ENCODE data around the gene LRRC75A.
"Not testable (repeated sequence)": the region's sequence is repeated elsewhere in the genome, so short reads cannot be mapped to it uniquely, and the experiment has no call there.

LRRC75A gene

GRCh38 chr17:16415031-16415924, 76.7 kb downstream of the LRRC75A start, which contains the start of gene TRPV2:
TRPV2 (plus strand) TSS chr17:16415571; CDS start chr17:16417669, 2,098 bp downstream.
- Histone ChIP-seq H3K27ac (ENCODE audit: low read depth, low read length, poor library complexity, severe bottlenecking) (peak within 1 kb of the TSS; percentile 89), H2AFZ (ENCODE audit: low read length) (no peak within 1 kb of the TSS), H3F3A (ENCODE audit: insufficient read depth, low read length) (no peaks in the 10 kb centered on the region), H3K9me3 (ENCODE audit: low read length) (no peaks in the 10 kb centered on the region), H4K20me1 (ENCODE audit: insufficient read depth, low read length) (no peaks in the 10 kb centered on the region), H3K9ac (ENCODE audit: low read length) (peak within 1 kb of the TSS; percentile 83), H3K27me3 (ENCODE audit: insufficient read depth, low read length) (no peaks in the 10 kb centered on the region), H3K4me1 (ENCODE audit: insufficient read depth, low read length, severe bottlenecking) (peaks cover 29% of the 10 kb centered on the region), H3K36me3 (ENCODE audit: insufficient read depth, low read length) (peaks cover 25% of the 10 kb centered on the region; the same call in 1 of the 2 replicates), H3K9me2 (ENCODE audit: low read depth, low read length) (no peaks in the 10 kb centered on the region), H3K79me2 (ENCODE audit: insufficient read depth, low read length) (no peaks in the 10 kb centered on the region), H3K4me2 (ENCODE audit: low read length) (peak within 1 kb of the TSS; percentile 85), H3K4me3 (ENCODE audit: low read depth, low read length, poor library complexity, severe bottlenecking) (peak within 1 kb of the TSS; percentile 81)
- peak; percentile 94 for TF ChIP-seq CTCF (IDR thresholded peaks at IDR 0.05; ENCODE audit: low read length)
- TF ChIP-seq EZH2 (IDR thresholded peaks at IDR 0.05; ENCODE audit: borderline replicate concordance, low read length), result no peak

- Histone ChIP-seq H3K9me2 (ENCODE audit: low read depth, low read length) (no peaks in the 10 kb centered on the region), H3K27me3 (ENCODE audit: insufficient read depth, low read length) (no peaks in the 10 kb centered on the region), H4K20me1 (ENCODE audit: insufficient read depth, low read length) (no peaks in the 10 kb centered on the region), H3K4me3 (ENCODE audit: low read depth, low read length, poor library complexity, severe bottlenecking) (peak overlapping the region; percentile 27), H3K36me3 (ENCODE audit: insufficient read depth, low read length) (no peaks in the 10 kb centered on the region), H3K9me3 (ENCODE audit: low read length) (no peaks in the 10 kb centered on the region), H3F3A (ENCODE audit: insufficient read depth, low read length) (0 out of 2 replicates have a peak, but pooled peaks cover 4% of the 10 kb centered on the region), H3K9ac (ENCODE audit: low read length) (no peak overlapping the region; the same call in 1 of the 2 replicates), H2AFZ (ENCODE audit: low read length) (no peak overlapping the region), H3K27ac (ENCODE audit: low read depth, low read length, poor library complexity, severe bottlenecking) (peak overlapping the region; percentile 88), H3K79me2 (ENCODE audit: insufficient read depth, low read length) (no peaks in the 10 kb centered on the region), H3K4me1 (ENCODE audit: insufficient read depth, low read length, severe bottlenecking) (peaks cover 25% of the 10 kb centered on the region), H3K4me2 (ENCODE audit: low read length) (peak overlapping the region; percentile 49; the same call in 1 of the 2 replicates)
- TF ChIP-seq EZH2 (IDR thresholded peaks at IDR 0.05; ENCODE audit: borderline replicate concordance, low read length) (no peak), CTCF (IDR thresholded peaks at IDR 0.05; ENCODE audit: low read length) (no peak)
Measured at GRCh38 chr17:16407911-16408588, 83.9 kb downstream of the LRRC75A start.

- no peaks in the 10 kb centered on the region for H3K36me3 ChIP-seq (ENCODE audit: insufficient read depth, low read length)
- no peak overlapping the region for H2AFZ ChIP-seq (ENCODE audit: low read length)
- H3K4me2 ChIP-seq (ENCODE audit: low read length), result peak overlapping the region; percentile 87
- H3K9me2 ChIP-seq (ENCODE audit: low read depth, low read length), result no peaks in the 10 kb centered on the region
- no peaks in the 10 kb centered on the region for H3K79me2 ChIP-seq (ENCODE audit: insufficient read depth, low read length)
- no peaks in the 10 kb centered on the region for H3K9me3 ChIP-seq (ENCODE audit: low read length)
- H3K27me3 ChIP-seq (ENCODE audit: insufficient read depth, low read length), result no peaks in the 10 kb centered on the region
- 0 out of 2 replicates have a peak, but pooled peaks cover 4% of the 10 kb centered on the region for H3F3A ChIP-seq (ENCODE audit: insufficient read depth, low read length)
- TF ChIP-seq CTCF (IDR thresholded peaks at IDR 0.05; ENCODE audit: low read length) (no peak; the same call in 1 of the 2 replicates), EZH2 (IDR thresholded peaks at IDR 0.05; ENCODE audit: borderline replicate concordance, low read length) (no peak)
- H3K27ac ChIP-seq (ENCODE audit: low read depth, low read length, poor library complexity, severe bottlenecking), result peak overlapping the region; percentile 77
- H3K9ac ChIP-seq (ENCODE audit: low read length), result peak overlapping the region; percentile 52; the same call in 1 of the 2 replicates
- peaks cover 25% of the 10 kb centered on the region for H3K4me1 ChIP-seq (ENCODE audit: insufficient read depth, low read length, severe bottlenecking)
- H3K4me3 ChIP-seq (ENCODE audit: low read depth, low read length, poor library complexity, severe bottlenecking), result peak overlapping the region; percentile 61
- H4K20me1 ChIP-seq (ENCODE audit: insufficient read depth, low read length), result no peaks in the 10 kb centered on the region
Measured at GRCh38 chr17:16406742-16407674, 85.0 kb downstream of the LRRC75A start.

GRCh38 chr17:16403847-16404246, 88.1 kb downstream of the LRRC75A start:
- not testable (repeated sequence) for H2AFZ ChIP-seq (ENCODE audit: low read length)

More at GRCh38 chr17:16403847-16404246, 88.1 kb downstream of the LRRC75A start:
- not testable (repeated sequence) for H3K9me2 ChIP-seq (ENCODE audit: low read depth, low read length); H3K36me3 ChIP-seq (ENCODE audit: insufficient read depth, low read length); H4K20me1 ChIP-seq (ENCODE audit: insufficient read depth, low read length); H3K27me3 ChIP-seq (ENCODE audit: insufficient read depth, low read length); H3K79me2 ChIP-seq (ENCODE audit: insufficient read depth, low read length); H3K9ac ChIP-seq (ENCODE audit: low read length); H3K4me2 ChIP-seq (ENCODE audit: low read length); H3K4me3 ChIP-seq (ENCODE audit: low read depth, low read length, poor library complexity, severe bottlenecking); H3K27ac ChIP-seq (ENCODE audit: low read depth, low read length, poor library complexity, severe bottlenecking); H3F3A ChIP-seq (ENCODE audit: insufficient read depth, low read length); H3K9me3 ChIP-seq (ENCODE audit: low read length)
- H3K4me1 ChIP-seq (ENCODE audit: insufficient read depth, low read length, severe bottlenecking), result peaks cover 27% of the 10 kb centered on the region
